ENCODE results near the gene TBC1D22A. TPM values are rescaled to one million over a fixed set of nuclear protein-coding genes. Genes with fewer than 3 reads are reported as not detected.

TBC1D22A gene
- polyA plus RNA-seq, 1 experiment, result 19.8 TPM

DNA sequence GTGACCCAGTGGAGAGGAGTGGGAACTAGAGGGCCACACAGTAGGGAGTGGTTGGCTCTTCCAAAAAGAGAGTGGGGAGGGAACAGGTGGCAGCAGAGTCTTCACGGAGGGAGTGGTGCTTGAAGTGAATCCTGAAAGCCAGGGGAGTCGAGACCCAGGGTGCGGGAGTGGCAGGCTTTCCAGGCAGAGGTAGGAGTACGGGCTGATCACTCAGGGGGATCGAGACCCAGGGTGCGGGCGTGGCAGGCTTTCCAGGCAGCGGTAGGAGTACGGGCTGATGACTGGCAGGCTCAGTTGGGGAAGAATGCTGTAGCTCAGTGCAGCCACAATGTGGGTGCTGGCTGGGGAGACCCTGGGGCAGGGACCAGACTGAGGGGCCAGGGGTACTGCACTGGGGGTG lies 148.2 kb downstream of the TBC1D22A start:
- TF ChIP-seq, protein P1, sequence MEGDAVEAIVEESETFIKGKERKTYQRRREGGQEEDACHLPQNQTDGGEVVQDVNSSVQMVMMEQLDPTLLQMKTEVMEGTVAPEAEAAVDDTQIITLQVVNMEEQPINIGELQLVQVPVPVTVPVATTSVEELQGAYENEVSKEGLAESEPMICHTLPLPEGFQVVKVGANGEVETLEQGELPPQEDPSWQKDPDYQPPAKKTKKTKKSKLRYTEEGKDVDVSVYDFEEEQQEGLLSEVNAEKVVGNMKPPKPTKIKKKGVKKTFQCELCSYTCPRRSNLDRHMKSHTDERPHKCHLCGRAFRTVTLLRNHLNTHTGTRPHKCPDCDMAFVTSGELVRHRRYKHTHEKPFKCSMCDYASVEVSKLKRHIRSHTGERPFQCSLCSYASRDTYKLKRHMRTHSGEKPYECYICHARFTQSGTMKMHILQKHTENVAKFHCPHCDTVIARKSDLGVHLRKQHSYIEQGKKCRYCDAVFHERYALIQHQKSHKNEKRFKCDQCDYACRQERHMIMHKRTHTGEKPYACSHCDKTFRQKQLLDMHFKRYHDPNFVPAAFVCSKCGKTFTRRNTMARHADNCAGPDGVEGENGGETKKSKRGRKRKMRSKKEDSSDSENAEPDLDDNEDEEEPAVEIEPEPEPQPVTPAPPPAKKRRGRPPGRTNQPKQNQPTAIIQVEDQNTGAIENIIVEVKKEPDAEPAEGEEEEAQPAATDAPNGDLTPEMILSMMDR (IDR thresholded peaks at IDR 0.05; ENCODE audit: low read depth, low read length), result no peak
- Histone ChIP-seq H3K27ac (ENCODE audit: low read depth, low read length) (no peak overlapping the region), H3K27me3 (ENCODE audit: control insufficient read depth, insufficient read depth, low read length) (no peaks in the 10 kb centered on the region), H3K9me3 (ENCODE audit: control insufficient read depth, insufficient read depth, low read length) (no peaks in the 10 kb centered on the region), H3K4me3 (ENCODE audit: low read depth, low read length) (no peak overlapping the region)
- POLR2A ChIA-PET, result no interaction called here
- CTCF ChIA-PET, result no interaction called here
- no peak for DNase-seq (ENCODE audit: low read depth, low spot score)

GRCh38 chr22:46911346-46911745 lies 148.9 kb downstream of the TBC1D22A start:
- TF ChIP-seq, protein P1 (IDR thresholded peaks at IDR 0.05; ENCODE audit: low read depth, low read length), result no peak
- ChIA-PET POLR2A (no interaction called here), CTCF (no interaction called here)
- no peak for DNase-seq (ENCODE audit: low read depth, low spot score)
- Histone ChIP-seq H3K27ac (ENCODE audit: low read depth, low read length) (no peak overlapping the region), H3K9me3 (ENCODE audit: control insufficient read depth, insufficient read depth, low read length) (no peaks in the 10 kb centered on the region), H3K27me3 (ENCODE audit: control insufficient read depth, insufficient read depth, low read length) (no peaks in the 10 kb centered on the region), H3K4me3 (ENCODE audit: low read depth, low read length) (no peak overlapping the region)

DNA sequence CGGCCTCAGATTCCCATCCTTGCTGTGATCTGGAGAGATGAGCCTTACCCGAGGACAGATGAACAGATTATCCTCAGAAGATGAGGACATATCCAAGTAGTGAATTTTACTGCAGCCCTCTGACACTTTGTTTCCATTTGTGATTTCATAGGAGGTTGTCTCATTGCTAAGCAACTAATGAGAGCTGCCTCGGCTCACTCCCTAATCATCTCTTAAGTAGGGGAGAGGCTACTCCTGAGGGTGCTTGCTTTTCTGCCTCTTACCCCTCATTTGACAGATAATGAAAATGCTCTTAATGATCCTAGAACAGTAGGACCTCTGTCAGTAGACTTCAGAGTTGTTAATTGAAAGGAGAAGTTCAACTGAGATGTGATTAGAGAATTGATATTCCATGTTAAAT lies 150.9 kb downstream of the TBC1D22A start:
- Histone ChIP-seq H3K9me3 (ENCODE audit: control insufficient read depth, insufficient read depth, low read length) (no peaks in the 10 kb centered on the region), H3K27ac (ENCODE audit: low read depth, low read length) (no peak overlapping the region), H3K27me3 (ENCODE audit: control insufficient read depth, insufficient read depth, low read length) (no peaks in the 10 kb centered on the region), H3K4me3 (ENCODE audit: low read depth, low read length) (no peak overlapping the region)
- TF ChIP-seq, protein P1 (IDR thresholded peaks at IDR 0.05; ENCODE audit: low read depth, low read length), result no peak
- DNase-seq (ENCODE audit: low read depth, low spot score), result no peak
- POLR2A ChIA-PET, result no interaction called here
- CTCF ChIA-PET, result interaction anchor here (1.1 kb wide), 1 partner anchor 11 kb away, joined by 3 read pairs; no protein-coding TSS in a partner anchor

DNA sequence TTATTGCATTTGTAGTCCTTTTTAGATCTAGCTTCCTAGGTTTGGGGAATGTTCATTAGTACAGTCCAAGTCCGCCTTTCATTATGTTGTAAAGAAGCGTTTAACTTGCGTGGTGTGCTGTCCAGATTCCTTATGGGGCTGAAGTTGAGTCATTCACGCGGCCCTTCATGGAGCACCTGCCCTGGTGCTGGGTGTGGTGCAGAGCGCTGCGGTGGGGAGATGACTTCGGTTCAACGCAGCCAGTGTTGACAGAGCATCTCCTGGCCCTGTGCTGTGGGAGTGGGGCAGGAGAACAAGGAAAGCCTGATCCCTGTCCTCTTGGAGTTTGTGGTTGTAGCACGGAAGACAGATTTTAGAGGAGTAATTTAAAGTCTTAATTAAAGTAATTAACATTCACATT lies 152.0 kb downstream of the TBC1D22A start:
- ChIA-PET CTCF (interaction anchor here (1.1 kb wide), 1 partner anchor 10 kb away, joined by 3 read pairs; no protein-coding TSS in a partner anchor), POLR2A (no interaction called here)
- Histone ChIP-seq H3K4me3 (ENCODE audit: low read depth, low read length) (no peak overlapping the region), H3K27me3 (ENCODE audit: control insufficient read depth, insufficient read depth, low read length) (no peaks in the 10 kb centered on the region), H3K9me3 (ENCODE audit: control insufficient read depth, insufficient read depth, low read length) (no peaks in the 10 kb centered on the region), H3K27ac (ENCODE audit: low read depth, low read length) (no peak overlapping the region)
- TF ChIP-seq, protein P1 (IDR thresholded peaks at IDR 0.05; ENCODE audit: low read depth, low read length), result no peak
- DNase-seq (ENCODE audit: low read depth, low spot score), result no peak

- POLR2A ChIA-PET, result no interaction called here
- Histone ChIP-seq H3K27me3 (ENCODE audit: control insufficient read depth, insufficient read depth, low read length) (no peaks in the 10 kb centered on the region), H3K9me3 (ENCODE audit: control insufficient read depth, insufficient read depth, low read length) (no peaks in the 10 kb centered on the region), H3K4me3 (ENCODE audit: low read depth, low read length) (no peak overlapping the region), H3K27ac (ENCODE audit: low read depth, low read length) (no peak overlapping the region)
- CTCF ChIA-PET, result no interaction called here
- DNase-seq (ENCODE audit: low read depth, low spot score), result no peak
- TF ChIP-seq, protein P1 (IDR thresholded peaks at IDR 0.05; ENCODE audit: low read depth, low read length), result no peak
These were observed 152.8 kb downstream of the TBC1D22A start for GRCh38 chr22:46914916-46915894.

All from AG04450 (cell line).